Keratinocyte (primary cell): ENCODE measurements around the gene HK1.

ENCODE experiments used
- CTCF ChIP-seq, 3 experiments: IDR thresholded peaks in 1 of 3; conservative IDR thresholded peaks in 1 of 3; optimal IDR thresholded peaks in 1 of 3; 2 replicates in 2 of 3; 3 replicates in 1 of 3; pipeline versions ENCODE3 to v1.5.1; 2011; ENCODE audit warnings: low read length in 3 of 3, mild to moderate bottlenecking in 3 of 3, moderate library complexity in 2 of 3, control low read depth in 1 of 3, inconsistent platforms in 1 of 3; ENCODE audit not compliant: insufficient read depth in 2 of 3; ENCODE audit errors: extremely low read depth in 1 of 3
- EZH2 ChIP-seq: IDR thresholded peaks from one replicate; pipeline ENCODE4 v1.6.1; 2012; ENCODE audit warnings: inconsistent platforms, mild to moderate bottlenecking, low read length, moderate library complexity

- no peak for TF ChIP-seq CTCF (optimal IDR thresholded peaks at IDR 0.05 in 1 of 3, IDR thresholded peaks at IDR 0.05 in 1 of 3, conservative IDR thresholded peaks at IDR 0.05 in 1 of 3; ENCODE audit: extremely low read depth in 1 of 3, insufficient read depth in 2 of 3, low read length in 3 of 3)
- no peak for TF ChIP-seq EZH2
Observed at GRCh38 chr10:69345402-69345801, 67.1 kb downstream of the HK1 start.
